ENCODE data around the gene CBLB. TPM values are rescaled to one million over a fixed set of nuclear protein-coding genes. Genes with fewer than 3 reads are reported as not detected.

CBLB gene
- total RNA-seq, 2 experiments from 2014 or later: 68.8 to 76.3 TPM

- no peak for DNase-seq
- peaks cover 18% of the 10 kb centered on the region for H3K36me3 Mint-ChIP-seq (ENCODE audit: low read depth)
- ChIA-PET POLR2A (no interaction called here), CTCF (no interaction called here)
- H3K4me1 Mint-ChIP-seq: peaks cover 42% of the 10 kb centered on the region
- no peaks in the 10 kb centered on the region for H3K27me3 Mint-ChIP-seq
- H3K9me3 Mint-ChIP-seq: no peaks in the 10 kb centered on the region
- H3K27ac Mint-ChIP-seq: peak overlapping the region; percentile 21
- no peak overlapping the region for H3K4me3 Mint-ChIP-seq
Measured at GRCh38 chr3:105805404-105805803, 63.4 kb downstream of the CBLB start.

- no peaks in the 10 kb centered on the region for H3K9me3 Mint-ChIP-seq
- DNase-seq: no peak
- no peaks in the 10 kb centered on the region for H3K27me3 Mint-ChIP-seq
- POLR2A ChIA-PET: interaction anchor here (1.6 kb wide), 1 partner anchor 33 kb away, joined by 4 read pairs; no protein-coding TSS in a partner anchor
- H3K27ac Mint-ChIP-seq: no peak overlapping the region
- CTCF ChIA-PET: no interaction called here
- peaks cover 54% of the 10 kb centered on the region for H3K4me1 Mint-ChIP-seq
- H3K36me3 Mint-ChIP-seq (ENCODE audit: low read depth): peaks cover 30% of the 10 kb centered on the region
- no peak overlapping the region for H3K4me3 Mint-ChIP-seq
Measured at GRCh38 chr3:105802118-105802706, 66.6 kb downstream of the CBLB start.

- DNase-seq: no peak
- CTCF ChIA-PET: no interaction called here
- no peak overlapping the region for H3K4me3 Mint-ChIP-seq
- peaks cover 48% of the 10 kb centered on the region for H3K4me1 Mint-ChIP-seq
- POLR2A ChIA-PET: interaction anchor here (1.1 to 1.6 kb wide), 2 partner anchors 34 to 48 kb away, joined by 3 to 4 read pairs; no protein-coding TSS in a partner anchor
- no peak overlapping the region for H3K27ac Mint-ChIP-seq
- peaks cover 3% of the 10 kb centered on the region for H3K9me3 Mint-ChIP-seq
- H3K36me3 Mint-ChIP-seq (ENCODE audit: low read depth): peaks cover 36% of the 10 kb centered on the region
- H3K27me3 Mint-ChIP-seq: no peaks in the 10 kb centered on the region
Measured at GRCh38 chr3:105801397-105801796, 67.4 kb downstream of the CBLB start.

- ChIA-PET CTCF (no interaction called here), POLR2A (interaction anchor here (1.1 kb wide), 1 partner anchor 47 kb away, joined by 3 read pairs; no protein-coding TSS in a partner anchor)
- H3K27ac Mint-ChIP-seq: no peak overlapping the region
- peaks cover 38% of the 10 kb centered on the region for H3K4me1 Mint-ChIP-seq
- no peak for DNase-seq
- H3K9me3 Mint-ChIP-seq: peaks cover 8% of the 10 kb centered on the region
- no peak overlapping the region for H3K4me3 Mint-ChIP-seq
- peaks cover 38% of the 10 kb centered on the region for H3K36me3 Mint-ChIP-seq (ENCODE audit: low read depth)
- H3K27me3 Mint-ChIP-seq: no peaks in the 10 kb centered on the region
Measured at GRCh38 chr3:105800320-105800719, 68.5 kb downstream of the CBLB start.

GRCh38 chr3:105799286-105799685 is 69.5 kb downstream of the CBLB start:
- no peak overlapping the region for H3K27ac Mint-ChIP-seq
- CTCF ChIA-PET: no interaction called here
- no peaks in the 10 kb centered on the region for H3K27me3 Mint-ChIP-seq
- H3K4me1 Mint-ChIP-seq: peaks cover 32% of the 10 kb centered on the region
- no peak for DNase-seq
- H3K4me3 Mint-ChIP-seq: no peak overlapping the region
- H3K9me3 Mint-ChIP-seq: peaks cover 8% of the 10 kb centered on the region
- H3K36me3 Mint-ChIP-seq (ENCODE audit: low read depth): peaks cover 32% of the 10 kb centered on the region
- POLR2A ChIA-PET: no interaction called here

- H3K4me3 Mint-ChIP-seq: no peak overlapping the region
- peaks cover 32% of the 10 kb centered on the region for H3K4me1 Mint-ChIP-seq
- H3K27ac Mint-ChIP-seq: peak overlapping the region; percentile 12
- H3K27me3 Mint-ChIP-seq: no peaks in the 10 kb centered on the region
- DNase-seq: no peak
- peaks cover 8% of the 10 kb centered on the region for H3K9me3 Mint-ChIP-seq
- CTCF ChIA-PET: no interaction called here
- peaks cover 34% of the 10 kb centered on the region for H3K36me3 Mint-ChIP-seq (ENCODE audit: low read depth)
- POLR2A ChIA-PET: interaction anchor here (0.9 kb wide), 1 partner anchor 29 kb away, joined by 4 read pairs; no protein-coding TSS in a partner anchor
Measured at GRCh38 chr3:105798381-105798934, 70.4 kb downstream of the CBLB start.

- Mint-ChIP-seq H3K27me3 (no peaks in the 10 kb centered on the region), H3K27ac (no peak overlapping the region), H3K4me3 (no peak overlapping the region), H3K36me3 (ENCODE audit: low read depth) (peaks cover 33% of the 10 kb centered on the region), H3K4me1 (peaks cover 27% of the 10 kb centered on the region), H3K9me3 (peaks cover 8% of the 10 kb centered on the region)
- no peak for DNase-seq
- ChIA-PET POLR2A (no interaction called here), CTCF (no interaction called here)
Measured at GRCh38 chr3:105793040-105793439, 75.8 kb downstream of the CBLB start.

- ChIA-PET CTCF (interaction anchor here (1.1 kb wide), 1 partner anchor 818 kb away, joined by 3 read pairs; no protein-coding TSS in a partner anchor), POLR2A (no interaction called here)
- H3K27me3 Mint-ChIP-seq: no peaks in the 10 kb centered on the region
- H3K4me3 Mint-ChIP-seq: no peak overlapping the region
- DNase-seq: no peak
- peaks cover 8% of the 10 kb centered on the region for H3K9me3 Mint-ChIP-seq
- H3K27ac Mint-ChIP-seq: no peak overlapping the region
- peaks cover 19% of the 10 kb centered on the region for H3K4me1 Mint-ChIP-seq
- peaks cover 33% of the 10 kb centered on the region for H3K36me3 Mint-ChIP-seq (ENCODE audit: low read depth)
Measured at GRCh38 chr3:105791919-105792786, 76.7 kb downstream of the CBLB start.

GRCh38 chr3:105791131-105791530 is 77.7 kb downstream of the CBLB start:
- no peak for DNase-seq
- H3K4me3 Mint-ChIP-seq: no peak overlapping the region
- H3K27ac Mint-ChIP-seq: no peak overlapping the region
- CTCF ChIA-PET: interaction anchor here (1.1 kb wide), 1 partner anchor 819 kb away, joined by 3 read pairs; no protein-coding TSS in a partner anchor
- H3K36me3 Mint-ChIP-seq (ENCODE audit: low read depth): peaks cover 25% of the 10 kb centered on the region
- POLR2A ChIA-PET: no interaction called here
- H3K27me3 Mint-ChIP-seq: no peaks in the 10 kb centered on the region
- peaks cover 19% of the 10 kb centered on the region for H3K4me1 Mint-ChIP-seq
- peaks cover 3% of the 10 kb centered on the region for H3K9me3 Mint-ChIP-seq

- Mint-ChIP-seq H3K9me3 (no peaks in the 10 kb centered on the region), H3K36me3 (ENCODE audit: low read depth) (peaks cover 24% of the 10 kb centered on the region), H3K27ac (no peak overlapping the region), H3K4me3 (no peak overlapping the region), H3K4me1 (peaks cover 19% of the 10 kb centered on the region), H3K27me3 (no peaks in the 10 kb centered on the region)
- CTCF ChIA-PET: no interaction called here
- POLR2A ChIA-PET: no interaction called here
- no peak for DNase-seq
Measured at GRCh38 chr3:105790534-105790933, 78.3 kb downstream of the CBLB start.

- Mint-ChIP-seq H3K4me3 (no peak overlapping the region), H3K36me3 (ENCODE audit: low read depth) (peaks cover 30% of the 10 kb centered on the region), H3K9me3 (peaks cover 4% of the 10 kb centered on the region), H3K4me1 (peaks cover 19% of the 10 kb centered on the region), H3K27ac (no peak overlapping the region), H3K27me3 (no peaks in the 10 kb centered on the region)
- POLR2A ChIA-PET: no interaction called here
- CTCF ChIA-PET: interaction anchor here (0.8 kb wide), 1 partner anchor 79 kb away, joined by 3 read pairs; no protein-coding TSS in a partner anchor
- DNase-seq: no peak
Measured at GRCh38 chr3:105788593-105788992, 80.2 kb downstream of the CBLB start.

GRCh38 chr3:105787453-105787852 is 81.4 kb downstream of the CBLB start:
- no peak overlapping the region for H3K27ac Mint-ChIP-seq
- POLR2A ChIA-PET: no interaction called here
- CTCF ChIA-PET: no interaction called here
- H3K27me3 Mint-ChIP-seq: no peaks in the 10 kb centered on the region
- no peak overlapping the region for H3K4me3 Mint-ChIP-seq
- H3K4me1 Mint-ChIP-seq: peaks cover 10% of the 10 kb centered on the region
- peaks cover 4% of the 10 kb centered on the region for H3K9me3 Mint-ChIP-seq
- DNase-seq: no peak
- H3K36me3 Mint-ChIP-seq (ENCODE audit: low read depth): peaks cover 26% of the 10 kb centered on the region

- DNase-seq: no peak
- CTCF ChIA-PET: no interaction called here
- Mint-ChIP-seq H3K4me3 (no peak overlapping the region), H3K36me3 (ENCODE audit: low read depth) (peaks cover 29% of the 10 kb centered on the region), H3K9me3 (peaks cover 4% of the 10 kb centered on the region), H3K27ac (no peak overlapping the region), H3K4me1 (peaks cover 9% of the 10 kb centered on the region), H3K27me3 (no peaks in the 10 kb centered on the region)
- POLR2A ChIA-PET: no interaction called here
Measured at GRCh38 chr3:105786990-105787389, 81.8 kb downstream of the CBLB start.
